Esophagus muscularis mucosa (tissue), 4 donors: Measurements from ENCODE around the gene KLHL1.

Source experiments
- EP300 ChIP-seq: sonication (generic); formaldehyde crosslinking; IDR thresholded peaks from one replicate; pipeline ENCODE4 v1.6.1; 2017; ENCODE audit warnings: antibody characterized with exemption
- POLR2A ChIP-seq: fragments of 450-650 bp; IDR thresholded peaks from one replicate; pipeline ENCODE4 v1.6.1; 2017; ENCODE audit warnings: antibody characterized with exemption, moderate library complexity, mild to moderate bottlenecking, low read depth
- TF ChIP-seq, protein P1 (sequence below), 3 experiments: fragments of 200-600 bp in 2 of 3; fragments of 450-650 bp in 1 of 3; sonication (generic) in 2 of 3; IDR thresholded peaks; one replicate each; pipeline ENCODE4 v1.5.1; 2017 to 2019; ENCODE audit warnings: antibody characterized with exemption in 3 of 3, mild to moderate bottlenecking in 2 of 3, moderate library complexity in 1 of 3

GRCh38 chr13:69882451-69882850, 225.8 kb downstream of the KLHL1 start:
- TF ChIP-seq, protein P1, sequence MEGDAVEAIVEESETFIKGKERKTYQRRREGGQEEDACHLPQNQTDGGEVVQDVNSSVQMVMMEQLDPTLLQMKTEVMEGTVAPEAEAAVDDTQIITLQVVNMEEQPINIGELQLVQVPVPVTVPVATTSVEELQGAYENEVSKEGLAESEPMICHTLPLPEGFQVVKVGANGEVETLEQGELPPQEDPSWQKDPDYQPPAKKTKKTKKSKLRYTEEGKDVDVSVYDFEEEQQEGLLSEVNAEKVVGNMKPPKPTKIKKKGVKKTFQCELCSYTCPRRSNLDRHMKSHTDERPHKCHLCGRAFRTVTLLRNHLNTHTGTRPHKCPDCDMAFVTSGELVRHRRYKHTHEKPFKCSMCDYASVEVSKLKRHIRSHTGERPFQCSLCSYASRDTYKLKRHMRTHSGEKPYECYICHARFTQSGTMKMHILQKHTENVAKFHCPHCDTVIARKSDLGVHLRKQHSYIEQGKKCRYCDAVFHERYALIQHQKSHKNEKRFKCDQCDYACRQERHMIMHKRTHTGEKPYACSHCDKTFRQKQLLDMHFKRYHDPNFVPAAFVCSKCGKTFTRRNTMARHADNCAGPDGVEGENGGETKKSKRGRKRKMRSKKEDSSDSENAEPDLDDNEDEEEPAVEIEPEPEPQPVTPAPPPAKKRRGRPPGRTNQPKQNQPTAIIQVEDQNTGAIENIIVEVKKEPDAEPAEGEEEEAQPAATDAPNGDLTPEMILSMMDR (IDR thresholded peaks at IDR 0.05): no peak
- TF ChIP-seq POLR2A (no peak), EP300 (no peak)
